NB4 (cell line): Measurements from ENCODE around the gene OR6M1.

Source experiments
- DNase-seq: peaks from one replicate; pipeline ENCODE4 v3.0.0; 2010; ENCODE audit warnings: low read depth
- H3K4me3 ChIP-seq: one replicate; pipeline ENCODE4 v1.5.1; 2011; ENCODE audit warnings: mild to moderate bottlenecking, low read depth, low read length, moderate library complexity
- CTCF ChIP-seq: IDR thresholded peaks from one replicate; pipeline ENCODE4 v1.5.1; 2012; ENCODE audit warnings: low read depth, low read length
- MAX ChIP-seq: IDR thresholded peaks from 2 replicates; pipeline ENCODE4 v1.6.1; 2011; ENCODE audit warnings: low read depth, low read length
- MYC ChIP-seq: IDR thresholded peaks from 2 replicates; pipeline ENCODE4 v1.6.1; 2011; ENCODE audit warnings: low read depth, low read length
- POLR2A ChIP-seq: IDR thresholded peaks from 2 replicates; pipeline ENCODE4 v1.6.1; 2011; ENCODE audit warnings: mild to moderate bottlenecking; ENCODE audit not compliant: insufficient read length; ENCODE audit errors: extremely low read depth

The OR6M1 gene

GRCh38 chr11:123765601-123766000 lies 40.5 kb downstream of the OR6M1 start:
- TF ChIP-seq POLR2A (no peak), CTCF (no peak), MAX (no peak), MYC (no peak)

GRCh38 chr11:123762422-123762821 lies 43.7 kb downstream of the OR6M1 start:
- H3K4me3 ChIP-seq: no peak overlapping the region
- no peak for DNase-seq
- TF ChIP-seq POLR2A (no peak), MAX (no peak), MYC (no peak), CTCF (no peak)

More at GRCh38 chr11:123765601-123766000, 40.5 kb downstream of the OR6M1 start:
- no peak overlapping the region for H3K4me3 ChIP-seq
- no peak for DNase-seq

- TF ChIP-seq CTCF: no peak
- no peak for TF ChIP-seq MAX
- no peak for TF ChIP-seq POLR2A
- TF ChIP-seq MYC: no peak
- no peak for DNase-seq
- H3K4me3 ChIP-seq: no peak overlapping the region
Observed at GRCh38 chr11:123760894-123761293, 45.3 kb downstream of the OR6M1 start.

- no peak overlapping the region for H3K4me3 ChIP-seq
- TF ChIP-seq POLR2A: no peak
- no peak for TF ChIP-seq CTCF
- no peak for TF ChIP-seq MAX
- TF ChIP-seq MYC: no peak
- no peak for DNase-seq
Observed at GRCh38 chr11:123757976-123758375, 48.2 kb downstream of the OR6M1 start.

- TF ChIP-seq POLR2A (no peak), CTCF (no peak), MYC (no peak), MAX (no peak)
- no peak for DNase-seq
- H3K4me3 ChIP-seq: no peak overlapping the region
Observed at GRCh38 chr11:123755813-123756212, 50.3 kb downstream of the OR6M1 start.
